ENCODE measurements around the gene ATP10B. TPM values are rescaled to one million over a fixed set of nuclear protein-coding genes. Genes with fewer than 3 reads are reported as not detected.

Gene ATP10B
- total RNA-seq, 1 donor from 2014 or later: not detected

DNA sequence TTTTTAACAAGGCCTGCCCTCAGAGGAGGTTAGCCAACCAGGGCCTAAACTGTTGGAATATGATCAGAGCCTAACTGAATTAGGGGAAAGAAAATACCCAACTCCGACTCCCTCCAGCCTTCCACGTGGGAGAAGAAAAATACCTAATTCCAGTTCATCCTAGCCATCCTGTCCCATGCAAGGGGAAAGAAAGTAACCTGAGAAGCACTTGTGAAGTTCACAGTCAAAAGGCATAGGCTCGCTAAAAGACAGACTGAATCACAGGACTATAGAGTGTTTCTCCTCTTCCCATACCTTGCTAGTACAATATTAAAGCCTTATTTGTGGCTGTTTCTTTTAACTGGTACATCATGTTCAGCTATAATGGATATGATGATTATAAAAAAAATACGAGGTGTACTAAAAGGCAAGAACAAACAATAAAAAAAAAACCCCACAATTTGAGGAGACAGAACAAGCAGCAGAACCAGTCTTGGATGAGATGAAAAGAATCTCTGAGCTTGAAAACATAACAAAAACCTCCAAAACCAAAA lies 18.0 kb upstream of the ATP10B start:
- no peaks in the 10 kb centered on the region for H3K36me3 Mint-ChIP-seq (ENCODE audit: low read depth)
- no peak overlapping the region for H3K27ac Mint-ChIP-seq (ENCODE audit: unreplicated experiment)
- no peaks in the 10 kb centered on the region for H3K4me1 Mint-ChIP-seq (ENCODE audit: low read depth)
- peaks cover 7% of the 10 kb centered on the region for H3K9me3 Mint-ChIP-seq (ENCODE audit: low read depth)
- no peak overlapping the region for H3K4me3 Mint-ChIP-seq (ENCODE audit: unreplicated experiment)
- peaks cover 4% of the 10 kb centered on the region for H3K27me3 Mint-ChIP-seq (ENCODE audit: low read depth)
- no peak for DNase-seq (ENCODE audit: low spot score)
- no peak for TF ChIP-seq CTCF (IDR thresholded peaks at IDR 0.05)

GRCh38 chr5:160867976-160868375 lies 16.0 kb upstream of the ATP10B start:
- H3K4me1 Mint-ChIP-seq (ENCODE audit: low read depth): no peaks in the 10 kb centered on the region
- H3K36me3 Mint-ChIP-seq (ENCODE audit: low read depth): no peaks in the 10 kb centered on the region
- DNase-seq (ENCODE audit: low spot score): no peak
- H3K9me3 Mint-ChIP-seq (ENCODE audit: low read depth): peaks cover 16% of the 10 kb centered on the region
- H3K4me3 Mint-ChIP-seq (ENCODE audit: unreplicated experiment): no peak overlapping the region
- H3K27me3 Mint-ChIP-seq (ENCODE audit: low read depth): peaks cover 4% of the 10 kb centered on the region
- no peak overlapping the region for H3K27ac Mint-ChIP-seq (ENCODE audit: unreplicated experiment)
- TF ChIP-seq CTCF (IDR thresholded peaks at IDR 0.05): no peak

- DNase-seq (ENCODE audit: low spot score): no peak
- H3K4me3 Mint-ChIP-seq (ENCODE audit: unreplicated experiment): no peak overlapping the region
- H3K27me3 Mint-ChIP-seq (ENCODE audit: low read depth): no peaks in the 10 kb centered on the region
- TF ChIP-seq CTCF (IDR thresholded peaks at IDR 0.05): no peak
- no peaks in the 10 kb centered on the region for H3K4me1 Mint-ChIP-seq (ENCODE audit: low read depth)
- H3K9me3 Mint-ChIP-seq (ENCODE audit: low read depth): no peaks in the 10 kb centered on the region
- H3K36me3 Mint-ChIP-seq (ENCODE audit: low read depth): no peaks in the 10 kb centered on the region
- H3K27ac Mint-ChIP-seq (ENCODE audit: unreplicated experiment): no peak overlapping the region
Observed at GRCh38 chr5:160851451-160851850, 560 bp downstream of the ATP10B start.

- H3K9me3 Mint-ChIP-seq (ENCODE audit: low read depth): no peaks in the 10 kb centered on the region
- no peak overlapping the region for H3K4me3 Mint-ChIP-seq (ENCODE audit: unreplicated experiment)
- TF ChIP-seq CTCF (IDR thresholded peaks at IDR 0.05): no peak
- H3K36me3 Mint-ChIP-seq (ENCODE audit: low read depth): no peaks in the 10 kb centered on the region
- H3K27me3 Mint-ChIP-seq (ENCODE audit: low read depth): no peaks in the 10 kb centered on the region
- no peak for DNase-seq (ENCODE audit: low spot score)
- no peaks in the 10 kb centered on the region for H3K4me1 Mint-ChIP-seq (ENCODE audit: low read depth)
- H3K27ac Mint-ChIP-seq (ENCODE audit: unreplicated experiment): no peak overlapping the region
Observed at GRCh38 chr5:160850421-160850820, 1.6 kb downstream of the ATP10B start.

- no peak for DNase-seq (ENCODE audit: low spot score)
- H3K27ac Mint-ChIP-seq (ENCODE audit: unreplicated experiment): no peak overlapping the region
- no peak for TF ChIP-seq CTCF (IDR thresholded peaks at IDR 0.05)
- no peaks in the 10 kb centered on the region for H3K4me1 Mint-ChIP-seq (ENCODE audit: low read depth)
- H3K36me3 Mint-ChIP-seq (ENCODE audit: low read depth): no peaks in the 10 kb centered on the region
- H3K27me3 Mint-ChIP-seq (ENCODE audit: low read depth): peaks cover 2% of the 10 kb centered on the region
- no peaks in the 10 kb centered on the region for H3K9me3 Mint-ChIP-seq (ENCODE audit: low read depth)
- no peak overlapping the region for H3K4me3 Mint-ChIP-seq (ENCODE audit: unreplicated experiment)
Observed at GRCh38 chr5:160847526-160848085, 4.4 kb downstream of the ATP10B start.

Data from chondrocyte (in vitro differentiated cells).